ENCODE measurements around the gene ATG9B.

ATG9B gene

DNA sequence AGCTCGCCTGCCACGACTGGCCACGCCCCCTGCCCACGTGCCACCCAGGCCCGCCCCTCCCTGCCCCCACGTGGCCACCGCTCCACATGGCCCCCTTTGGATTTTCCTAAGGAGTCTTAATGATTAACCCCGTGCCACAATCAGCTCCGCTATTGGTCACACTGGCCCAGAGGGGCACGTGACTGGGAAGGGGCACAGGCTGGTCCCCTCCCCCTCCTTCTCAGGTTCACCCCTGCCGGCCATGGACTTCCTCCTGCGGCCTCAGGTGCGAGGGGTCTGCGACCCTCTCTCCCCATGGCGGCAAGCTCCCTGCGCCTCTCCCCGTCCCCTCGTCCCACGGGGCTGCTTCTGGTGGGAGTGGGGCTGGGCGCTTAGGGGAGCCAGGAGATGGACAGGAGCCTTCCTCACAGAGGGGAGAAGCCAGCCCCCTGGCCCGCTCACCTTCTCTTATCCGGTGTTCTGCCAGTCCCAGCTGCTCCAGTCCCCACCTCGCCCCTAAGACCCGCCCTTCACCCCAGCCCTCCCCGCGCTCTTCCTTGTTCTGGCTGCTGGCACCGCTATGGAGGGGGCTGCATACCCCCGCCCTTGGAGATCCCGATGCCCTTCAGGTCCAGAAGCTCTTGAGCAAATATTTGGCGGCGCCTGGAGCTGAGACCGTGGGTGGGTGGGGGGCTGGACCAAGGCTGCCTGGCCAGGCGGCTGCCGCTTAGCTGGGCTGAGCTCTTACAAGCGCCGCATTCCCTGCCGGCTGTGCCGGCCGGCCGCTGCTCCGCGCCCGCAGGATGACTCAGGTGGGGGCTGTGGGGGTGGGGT is 38.3 kb upstream of the ATG9B start:
- peaks cover 37 to 46% of the 10 kb centered on the region in 2 experiments for H3K36me3 ChIP-seq (ENCODE audit: control insufficient read depth in 1 of 2, insufficient read depth in 2 of 2, low read depth in 1 of 2, low read length in 2 of 2)
- peak overlapping the region; percentile 57 to 93 for H3K4me3 ChIP-seq (ENCODE audit: insufficient read depth in 1 of 2, low read depth in 1 of 2, low read length in 2 of 2)
- no peaks in the 10 kb centered on the region for H3K27me3 ChIP-seq (ENCODE audit: control insufficient read depth in 1 of 2, insufficient read depth in 1 of 2, low read length in 2 of 2)
- H4K8ac ChIP-seq (ENCODE audit: low read length), result peak overlapping the region; percentile 66
- H3K9me3 ChIP-seq (ENCODE audit: control insufficient read depth, low read length), result no peaks in the 10 kb centered on the region
- peak overlapping the region; percentile 81 for H3K4me2 ChIP-seq (ENCODE audit: low read length, poor library complexity, severe bottlenecking)
- peaks cover 22% of the 10 kb centered on the region for H3K79me1 ChIP-seq (replicated peaks; ENCODE audit: low read length, poor library complexity, severe bottlenecking)
- 18% methylated on average over 38 of the region's 43 CpGs for WGBS
- peak overlapping the region in 1 of 2 experiments; percentile 86 for H3K14ac ChIP-seq (ENCODE audit: low read length in 2 of 2)
- H2BK120ac ChIP-seq (ENCODE audit: low read depth, low read length), result peak overlapping the region; percentile 76
- H2AFZ ChIP-seq (ENCODE audit: low read depth, low read length), result no peak overlapping the region
- H2BK5ac ChIP-seq (ENCODE audit: low read depth, low read length, poor library complexity, severe bottlenecking), result peak overlapping the region; percentile 98
- peak overlapping the region; percentile 98 for H3K27ac ChIP-seq (ENCODE audit: low read length, poor library complexity, severe bottlenecking)
- peak; percentile 83 for DNase-seq
- peak overlapping the region; percentile 88 for H2BK15ac ChIP-seq (ENCODE audit: low read depth, poor library complexity, severe bottlenecking)
- H2AK5ac ChIP-seq (ENCODE audit: low read length, severe bottlenecking), result peak overlapping the region; percentile 55
- peak overlapping the region; percentile 42 to 46 for H3K4ac ChIP-seq (ENCODE audit: low read depth in 1 of 2, low read length in 2 of 2)
- H3K18ac ChIP-seq (ENCODE audit: low read depth in 1 of 2, low read length in 2 of 2), result peak overlapping the region; percentile 90
- peak overlapping the region in 1 of 2 experiments; percentile 5 for H3K23ac ChIP-seq (ENCODE audit: low read length in 2 of 2)
- H4K91ac ChIP-seq (ENCODE audit: low read length), result peak overlapping the region; percentile 96
- peak overlapping the region; percentile 69 for H3K9ac ChIP-seq (ENCODE audit: low read length)
- H3K4me1 ChIP-seq (ENCODE audit: control insufficient read depth, insufficient read depth, low read depth, low read length), result peaks cover 54% of the 10 kb centered on the region
- peak overlapping the region; percentile 51 to 87 for H2BK12ac ChIP-seq (ENCODE audit: low read length in 2 of 2)

DNA sequence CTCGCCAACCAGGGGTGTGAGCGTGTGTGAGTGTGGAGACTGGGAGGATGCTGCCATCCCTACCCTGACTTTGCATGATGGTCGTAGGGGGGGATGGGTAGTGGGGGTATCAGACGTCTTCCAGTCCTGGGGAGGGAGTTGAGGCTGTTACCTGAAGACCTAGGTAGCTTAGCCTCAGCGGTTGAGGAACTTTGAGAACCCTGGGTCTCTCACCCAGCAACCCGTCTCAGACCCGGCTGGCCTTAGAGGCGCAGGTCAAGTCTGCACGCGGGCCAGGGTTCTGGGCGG is 37.8 kb upstream of the ATG9B start:
- Histone ChIP-seq H2BK15ac (ENCODE audit: low read depth, poor library complexity, severe bottlenecking) (no peak overlapping the region), H3K23ac (ENCODE audit: low read length in 2 of 2) (peak overlapping the region in 1 of 2 experiments; percentile 29), H3K18ac (ENCODE audit: low read depth in 1 of 2, low read length in 2 of 2) (peak overlapping the region; percentile 42 to 44), H3K4me2 (ENCODE audit: low read length, poor library complexity, severe bottlenecking) (peak overlapping the region; percentile 93), H3K4ac (ENCODE audit: low read depth in 1 of 2, low read length in 2 of 2) (peak overlapping the region; percentile 10 to 89), H4K8ac (ENCODE audit: low read length) (peak overlapping the region; percentile 1), H2BK120ac (ENCODE audit: low read depth, low read length) (peak overlapping the region; percentile 12), H2AFZ (ENCODE audit: low read depth, low read length) (no peak overlapping the region), H3K27ac (ENCODE audit: low read length, poor library complexity, severe bottlenecking) (peak overlapping the region; percentile 77), H2BK12ac (ENCODE audit: low read length in 2 of 2) (peak overlapping the region; percentile 6 to 98), H3K36me3 (ENCODE audit: control insufficient read depth in 1 of 2, insufficient read depth in 2 of 2, low read depth in 1 of 2, low read length in 2 of 2) (peaks cover 32 to 40% of the 10 kb centered on the region in 2 experiments), H3K27me3 (ENCODE audit: control insufficient read depth in 1 of 2, insufficient read depth in 1 of 2, low read length in 2 of 2) (no peaks in the 10 kb centered on the region), H3K14ac (ENCODE audit: low read length in 2 of 2) (peak overlapping the region in 1 of 2 experiments; percentile 95), H3K79me1 (replicated peaks; ENCODE audit: low read length, poor library complexity, severe bottlenecking) (peaks cover 24% of the 10 kb centered on the region), H3K4me1 (ENCODE audit: control insufficient read depth, insufficient read depth, low read depth, low read length) (peaks cover 54% of the 10 kb centered on the region), H3K4me3 (ENCODE audit: insufficient read depth in 1 of 2, low read depth in 1 of 2, low read length in 2 of 2) (peak overlapping the region in 1 of 2 experiments; percentile 93), H3K9ac (ENCODE audit: low read length) (peak overlapping the region; percentile 90), H4K91ac (ENCODE audit: low read length) (peak overlapping the region; percentile 56), H2BK5ac (ENCODE audit: low read depth, low read length, poor library complexity, severe bottlenecking) (no peak overlapping the region), H2AK5ac (ENCODE audit: low read length, severe bottlenecking) (peak overlapping the region; percentile 81), H3K9me3 (ENCODE audit: control insufficient read depth, low read length) (no peaks in the 10 kb centered on the region)
- DNase-seq, result no peak
- 22% methylated on average over 11 of the region's 11 CpGs for WGBS

DNA sequence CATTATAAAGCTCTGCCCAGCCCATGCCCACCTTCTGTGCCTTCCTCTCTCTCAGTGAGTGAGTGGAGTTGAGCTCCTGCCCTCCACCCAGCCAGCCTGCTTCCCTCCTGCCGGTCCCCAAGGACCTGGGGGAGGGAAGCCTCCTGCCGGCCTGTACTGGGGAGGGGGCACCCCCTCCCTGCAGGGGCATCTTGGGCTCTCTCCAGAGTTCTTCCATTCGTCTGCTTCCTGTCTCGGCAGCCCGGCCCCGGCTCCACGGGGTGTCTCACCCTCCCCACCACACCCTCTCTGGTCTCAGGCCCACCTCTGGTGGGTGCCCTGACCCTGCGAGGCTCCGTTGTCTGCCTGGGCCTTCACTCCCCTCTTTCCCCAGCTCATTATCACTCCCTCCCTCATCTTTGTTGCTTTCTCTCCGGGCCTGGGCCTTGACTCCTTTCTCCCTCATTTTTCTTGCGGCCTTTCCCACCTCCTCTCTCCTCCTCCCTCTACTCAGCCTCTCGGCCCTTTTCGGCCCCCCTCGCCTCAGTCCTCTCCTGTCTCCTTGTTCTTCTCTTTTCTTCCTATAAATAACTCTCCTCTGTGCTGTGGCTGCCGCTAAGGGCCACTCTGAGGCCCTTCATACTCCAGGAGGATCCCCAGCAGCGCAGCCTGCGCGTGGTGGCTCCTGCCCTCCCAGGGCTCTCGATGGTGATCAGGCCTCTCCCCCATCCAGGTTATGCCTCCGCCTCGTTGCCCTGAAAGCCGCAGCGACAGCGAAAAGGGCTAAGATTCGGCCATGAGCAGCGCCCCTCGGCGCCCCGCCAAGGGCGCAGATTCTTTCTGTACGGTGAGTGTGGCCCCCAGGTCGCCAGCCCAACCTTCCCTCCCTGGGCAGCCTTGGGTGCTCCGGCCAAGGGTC is 37.2 kb upstream of the ATG9B start:
- peak; percentile 34 for DNase-seq
- H2BK5ac ChIP-seq (ENCODE audit: low read depth, low read length, poor library complexity, severe bottlenecking), result peak overlapping the region; percentile 24
- peak overlapping the region; percentile 10 to 89 for H3K4ac ChIP-seq (ENCODE audit: low read depth in 1 of 2, low read length in 2 of 2)
- peak overlapping the region; percentile 42 to 44 for H3K18ac ChIP-seq (ENCODE audit: low read depth in 1 of 2, low read length in 2 of 2)
- peaks cover 26 to 34% of the 10 kb centered on the region in 2 experiments for H3K36me3 ChIP-seq (ENCODE audit: control insufficient read depth in 1 of 2, insufficient read depth in 2 of 2, low read depth in 1 of 2, low read length in 2 of 2)
- peak overlapping the region; percentile 1 for H4K8ac ChIP-seq (ENCODE audit: low read length)
- H3K4me2 ChIP-seq (ENCODE audit: low read length, poor library complexity, severe bottlenecking), result peak overlapping the region; percentile 93
- peak overlapping the region in 1 of 2 experiments; percentile 95 for H3K14ac ChIP-seq (ENCODE audit: low read length in 2 of 2)
- peak overlapping the region; percentile 56 for H4K91ac ChIP-seq (ENCODE audit: low read length)
- H3K9me3 ChIP-seq (ENCODE audit: control insufficient read depth, low read length), result no peaks in the 10 kb centered on the region
- H2AK5ac ChIP-seq (ENCODE audit: low read length, severe bottlenecking), result peak overlapping the region; percentile 81
- H3K4me3 ChIP-seq (ENCODE audit: insufficient read depth in 1 of 2, low read depth in 1 of 2, low read length in 2 of 2), result peak overlapping the region; percentile 24 to 93
- peaks cover 55% of the 10 kb centered on the region for H3K4me1 ChIP-seq (ENCODE audit: control insufficient read depth, insufficient read depth, low read depth, low read length)
- peak overlapping the region; percentile 12 to 98 for H2BK12ac ChIP-seq (ENCODE audit: low read length in 2 of 2)
- H3K79me1 ChIP-seq (replicated peaks; ENCODE audit: low read length, poor library complexity, severe bottlenecking), result peaks cover 27% of the 10 kb centered on the region
- peak overlapping the region; percentile 90 for H3K9ac ChIP-seq (ENCODE audit: low read length)
- peak overlapping the region; percentile 51 for H2BK120ac ChIP-seq (ENCODE audit: low read depth, low read length)
- H3K27ac ChIP-seq (ENCODE audit: low read length, poor library complexity, severe bottlenecking), result peak overlapping the region; percentile 77
- H3K27me3 ChIP-seq (ENCODE audit: control insufficient read depth in 1 of 2, insufficient read depth in 1 of 2, low read length in 2 of 2), result no peaks in the 10 kb centered on the region
- WGBS, result 42% methylated on average over 33 of the region's 33 CpGs
- peak overlapping the region in 1 of 2 experiments; percentile 29 for H3K23ac ChIP-seq (ENCODE audit: low read length in 2 of 2)
- H2AFZ ChIP-seq (ENCODE audit: low read depth, low read length), result no peak overlapping the region
- H2BK15ac ChIP-seq (ENCODE audit: low read depth, poor library complexity, severe bottlenecking), result no peak overlapping the region
